Measurements from ENCODE around the gene IGSF10. TPM values are rescaled to one million over a fixed set of nuclear protein-coding genes. Genes with fewer than 3 reads are reported as not detected.
A peak's percentile ranks its signal among the peaks of the same experiment; 100 is the strongest.

Gene IGSF10
- total RNA-seq, 1 donor from 2014 or later: 61.5 TPM

DNA sequence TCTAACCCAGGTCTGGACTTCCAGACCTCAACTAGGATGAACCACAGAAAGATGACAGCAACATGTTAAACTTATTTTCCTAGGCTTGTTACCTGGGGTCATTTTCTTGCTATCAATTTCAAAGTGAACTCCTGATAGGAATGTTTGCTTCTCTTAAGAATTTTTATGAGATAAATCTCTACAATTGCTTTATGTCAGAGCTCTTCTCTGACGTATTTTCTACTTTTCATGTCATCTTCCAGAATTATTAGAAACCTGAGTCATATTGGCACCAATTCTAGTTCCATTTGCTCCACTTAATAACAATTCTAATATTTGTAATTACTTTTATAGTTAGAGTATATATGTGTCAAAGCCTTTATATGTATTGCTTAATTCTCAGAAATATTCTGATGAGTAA is 2.1 kb upstream of the IGSF10 start:
- DNase-seq: no peak

DNA sequence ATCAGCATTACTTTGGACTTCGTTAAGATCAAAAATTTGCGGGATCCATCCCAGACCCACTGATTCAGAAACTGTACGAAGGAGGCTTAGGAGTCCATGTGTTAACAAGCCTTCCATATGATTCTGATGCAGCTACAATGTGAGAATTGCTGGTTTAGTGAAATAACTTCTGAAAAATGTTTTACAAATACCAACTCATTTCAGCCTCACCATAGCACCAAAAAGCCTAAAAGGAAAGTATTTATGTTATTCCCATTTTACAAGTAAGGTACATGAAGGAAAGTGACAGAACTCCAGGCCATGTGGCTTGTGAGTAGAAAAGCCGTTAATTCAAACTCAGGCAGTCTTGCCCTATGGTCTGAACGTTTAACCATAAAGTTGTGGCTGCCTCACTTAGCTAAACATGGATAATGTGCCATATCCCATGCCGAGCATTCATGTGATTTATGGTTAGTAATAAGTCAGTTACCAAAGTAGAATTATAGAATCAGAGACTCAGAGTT is 1.5 kb upstream of the IGSF10 start:
- peak; percentile 32 for DNase-seq

DNA sequence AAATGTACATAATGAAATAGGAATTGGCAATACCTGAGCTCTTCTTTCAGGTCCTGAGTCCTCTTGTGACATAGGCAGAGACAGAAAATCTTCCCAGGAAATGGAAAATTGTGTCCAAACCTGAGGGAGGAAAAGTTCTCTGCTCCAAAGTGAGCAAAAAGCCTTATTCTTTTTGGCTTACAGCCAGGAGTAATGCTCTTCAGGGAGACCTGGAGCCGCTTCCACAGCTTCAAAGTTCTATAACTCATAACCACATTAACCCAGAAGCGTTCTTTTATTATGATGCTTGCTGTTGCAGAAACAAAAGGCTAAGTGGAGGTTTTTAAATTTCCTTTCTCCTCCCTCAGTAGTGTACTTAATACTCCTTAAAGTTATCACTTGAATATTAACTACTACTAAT is 633 bp downstream of the IGSF10 start:
- DNase-seq: no peak

DNA sequence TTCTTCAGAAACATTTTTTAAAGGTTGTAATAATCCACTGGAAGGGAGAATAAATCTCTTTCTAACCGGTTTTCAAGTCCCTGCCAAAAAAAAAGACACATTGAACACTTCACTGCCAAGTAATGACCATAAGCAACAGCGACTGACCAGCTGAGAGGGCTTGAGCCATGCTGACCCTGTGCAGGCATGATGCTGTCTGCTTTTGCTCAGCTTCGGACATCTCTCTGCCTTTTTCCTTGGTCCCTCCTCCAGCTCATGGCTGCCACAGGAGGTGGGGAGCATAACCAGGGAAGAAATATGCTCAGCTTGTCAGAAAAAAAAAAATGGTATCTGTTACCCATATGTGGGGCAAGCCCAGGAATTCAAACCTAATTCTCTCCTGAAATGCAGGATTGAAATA is 1.5 kb downstream of the IGSF10 start:
- DNase-seq: no peak

DNA sequence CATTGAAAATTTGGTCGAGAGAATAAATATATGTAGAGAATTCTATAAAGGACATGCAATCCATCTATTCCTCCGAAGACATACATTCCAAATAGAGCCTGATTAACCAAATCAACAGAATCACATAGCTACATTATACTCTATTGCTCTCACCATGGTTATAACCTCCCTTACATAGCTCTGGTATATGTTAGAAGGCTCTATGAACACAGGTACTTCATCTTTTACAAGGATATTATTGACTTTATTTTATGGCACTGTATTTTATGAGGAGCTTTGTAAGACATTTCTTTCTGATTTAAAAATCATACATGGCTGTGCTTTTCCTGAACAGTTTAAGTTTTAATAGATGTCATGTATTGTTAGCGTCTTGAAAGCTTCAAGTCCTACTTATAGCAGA is 4.8 kb downstream of the IGSF10 start:
- DNase-seq: no peak

DNA sequence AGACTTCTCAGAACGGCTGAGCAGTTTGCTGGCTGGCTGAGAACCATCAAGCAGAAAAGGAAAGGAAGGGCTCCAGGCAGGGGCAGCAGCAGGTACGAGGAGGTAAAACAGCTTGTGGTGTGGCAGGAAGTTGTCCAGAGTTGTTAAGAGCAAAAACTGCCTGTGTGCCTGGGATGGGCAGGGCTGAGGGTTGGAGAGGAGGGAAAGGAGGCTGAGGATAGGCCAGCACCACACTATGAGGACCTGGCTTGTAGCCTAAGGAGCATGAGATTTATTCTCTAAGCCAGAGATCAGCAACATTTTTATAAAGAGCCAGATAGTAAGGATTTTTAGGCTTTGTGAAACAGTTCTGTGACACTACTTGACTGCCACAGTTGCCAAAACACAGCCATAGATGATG is 8.0 kb downstream of the IGSF10 start:
- DNase-seq: no peak

GRCh38 chr3:151452368-151452767 is 8.5 kb downstream of the IGSF10 start:
- no peak for DNase-seq

DNA sequence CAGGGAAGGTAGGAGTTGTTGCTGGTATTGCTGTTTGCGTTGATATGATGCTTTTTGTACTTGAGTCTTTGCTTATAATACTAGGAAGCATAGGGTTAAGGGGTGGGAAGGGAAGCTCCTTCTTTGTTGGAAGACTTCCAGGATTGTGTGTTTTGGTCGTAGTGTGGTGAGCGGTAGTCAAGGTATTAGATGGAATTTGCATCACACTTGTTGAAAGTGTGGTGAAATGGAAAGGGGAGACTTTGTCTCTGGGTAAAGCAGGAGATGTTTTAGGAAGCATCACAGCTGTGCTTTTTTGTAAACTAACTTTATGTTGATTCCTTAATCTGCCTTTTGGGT is 14.9 kb downstream of the IGSF10 start:
- no peak for DNase-seq

DNA sequence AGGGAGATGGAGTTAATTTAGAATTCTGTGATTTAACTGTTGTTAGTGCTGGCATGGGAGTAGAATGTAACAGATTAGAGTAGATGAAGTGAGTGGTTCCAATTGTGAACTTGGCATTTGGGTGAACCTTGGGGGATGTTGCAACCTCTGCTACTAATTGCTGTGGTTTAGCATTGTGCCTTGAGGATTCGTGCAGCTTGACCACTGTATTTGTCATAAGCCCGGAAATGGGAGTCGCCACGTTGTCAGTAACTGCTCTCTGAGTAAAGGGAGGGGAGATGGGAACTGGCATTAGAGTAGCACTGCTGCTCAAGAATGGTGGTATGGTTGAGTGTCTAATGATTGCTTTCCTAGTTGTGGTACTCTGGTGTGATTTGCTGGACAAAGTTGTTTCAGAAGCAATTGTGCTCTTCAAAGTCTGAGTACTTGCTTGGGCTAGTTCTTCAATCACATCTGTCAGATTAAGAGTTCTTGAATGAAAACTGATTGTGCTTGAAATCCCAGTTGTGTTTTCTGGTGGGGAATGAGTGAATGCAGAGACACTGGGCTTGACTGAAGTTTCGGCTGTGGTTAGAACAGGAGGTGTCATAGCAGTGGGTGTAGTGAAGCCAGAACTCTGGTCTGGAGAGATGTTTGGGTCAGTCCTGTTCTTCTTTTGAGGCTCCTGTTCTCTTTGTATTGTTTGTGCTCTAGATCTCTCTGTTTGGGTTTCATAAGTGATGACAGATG is 15.4 kb downstream of the IGSF10 start:
- no peak for DNase-seq

DNA sequence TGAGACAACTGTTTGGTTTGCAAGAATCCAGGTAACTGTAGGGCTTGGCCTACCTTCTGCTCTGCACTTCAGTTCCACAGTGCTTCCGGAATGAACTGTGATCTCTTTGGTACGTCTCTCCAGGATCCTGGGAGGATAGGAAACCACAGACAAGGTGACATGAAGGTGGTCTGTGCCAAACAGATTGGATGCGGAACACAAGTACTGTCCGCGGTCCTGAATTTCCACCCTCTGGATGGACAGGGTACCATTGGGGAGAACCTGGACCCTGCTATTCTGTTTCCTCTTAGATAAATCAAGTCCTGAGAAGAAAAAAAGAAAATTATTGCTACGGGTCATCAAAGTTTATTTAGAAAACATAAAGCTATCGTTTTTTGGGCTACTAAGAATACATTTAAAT is 17.3 kb downstream of the IGSF10 start:
- no peak for DNase-seq

DNA sequence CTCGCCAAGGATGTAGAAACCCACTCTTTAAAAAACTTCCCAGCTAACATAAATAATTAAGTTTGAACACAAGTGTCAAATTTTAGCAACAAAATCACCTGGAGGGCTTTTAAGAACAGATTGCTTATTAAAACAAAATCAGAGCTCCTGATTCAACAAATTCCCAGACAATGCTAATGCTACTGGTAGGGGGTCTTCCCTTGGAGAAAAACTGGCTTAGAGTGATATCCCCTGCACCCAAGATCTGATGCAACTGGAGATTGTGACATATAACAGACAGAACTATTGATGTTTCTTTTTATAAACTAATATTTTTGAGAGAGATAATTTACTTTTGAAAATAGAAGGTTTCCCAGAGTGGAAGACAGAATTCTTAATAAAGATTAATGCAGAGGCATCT is 19.9 kb downstream of the IGSF10 start:
- no peak for DNase-seq

DNA sequence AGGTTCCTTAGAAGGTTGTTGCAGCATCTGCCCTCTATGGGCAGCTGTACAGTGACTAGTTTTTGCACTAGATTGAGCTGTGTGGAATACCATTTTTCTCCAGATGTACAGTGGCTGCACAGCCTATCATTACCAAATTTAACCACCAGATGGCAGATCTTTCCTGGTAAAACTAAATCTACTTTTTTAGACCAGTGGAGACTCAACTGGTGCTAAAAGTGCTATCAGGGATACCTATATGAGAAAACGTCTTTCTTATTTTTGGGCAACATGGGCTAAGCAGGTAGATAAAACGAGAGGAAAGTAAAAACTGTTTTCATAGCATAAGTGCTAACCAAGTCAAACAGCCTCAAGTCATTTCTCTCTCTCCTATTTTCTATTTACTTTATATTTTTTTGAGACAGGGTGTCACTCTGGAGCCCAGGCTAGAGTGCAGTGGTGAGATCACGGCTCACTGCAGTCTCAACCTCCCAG is 21.2 kb downstream of the IGSF10 start:
- peak; percentile 28 for DNase-seq

DNA sequence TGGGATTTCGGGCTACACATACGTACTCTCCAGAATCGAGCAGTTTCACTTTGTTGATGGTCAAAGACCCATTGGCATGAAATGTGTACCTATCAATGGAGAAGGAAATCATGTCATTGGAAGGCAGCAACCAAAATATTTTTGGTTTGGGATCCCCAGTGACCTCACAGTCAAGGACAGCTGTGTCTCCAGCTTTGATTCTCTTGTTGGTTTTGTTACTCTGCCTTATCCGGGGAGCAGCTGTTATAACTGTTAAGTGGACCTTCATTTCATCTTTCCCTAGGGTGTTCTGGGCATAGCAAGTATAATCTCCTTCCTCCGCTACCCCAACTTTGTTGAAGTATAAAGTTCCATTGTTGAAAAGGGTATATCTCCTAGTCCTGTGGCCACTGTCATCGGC is 23.0 kb downstream of the IGSF10 start:
- no peak for DNase-seq

DNA sequence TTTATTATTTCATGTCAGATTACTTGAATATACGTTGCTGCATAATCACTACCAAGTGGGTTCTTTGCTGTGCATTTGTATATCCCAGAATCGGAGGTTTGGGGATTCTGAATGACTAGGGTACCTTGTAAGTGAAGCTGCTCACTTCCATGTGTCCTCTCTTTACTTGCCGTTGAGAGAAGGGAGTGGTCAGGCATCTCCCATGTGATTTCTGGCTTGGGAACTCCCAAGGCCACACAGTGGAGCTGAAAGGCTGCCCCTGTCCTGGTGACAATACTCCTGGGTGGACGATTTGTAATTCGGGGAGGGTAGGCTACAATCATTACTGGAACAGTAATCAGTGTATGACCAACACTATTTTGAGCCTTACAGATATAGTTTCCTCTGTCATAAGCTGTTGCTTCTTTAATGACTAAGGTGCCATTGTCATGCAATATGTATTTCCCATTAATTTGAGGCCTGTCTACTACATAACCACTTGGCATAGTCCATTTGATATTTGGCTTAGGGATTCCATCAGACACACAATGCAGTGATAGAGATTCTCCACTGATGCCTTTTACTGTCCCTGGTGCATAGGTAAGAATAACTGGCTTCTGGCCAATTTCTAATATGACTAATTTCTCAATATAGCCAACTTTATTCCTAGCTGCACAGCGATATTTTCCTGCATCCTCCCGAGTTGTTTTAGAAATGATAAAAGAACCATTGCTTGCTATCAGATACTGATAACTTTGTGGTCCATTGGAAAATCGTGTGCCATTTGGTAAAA is 24.0 kb downstream of the IGSF10 start:
- DNase-seq: peak; percentile 30

DNA sequence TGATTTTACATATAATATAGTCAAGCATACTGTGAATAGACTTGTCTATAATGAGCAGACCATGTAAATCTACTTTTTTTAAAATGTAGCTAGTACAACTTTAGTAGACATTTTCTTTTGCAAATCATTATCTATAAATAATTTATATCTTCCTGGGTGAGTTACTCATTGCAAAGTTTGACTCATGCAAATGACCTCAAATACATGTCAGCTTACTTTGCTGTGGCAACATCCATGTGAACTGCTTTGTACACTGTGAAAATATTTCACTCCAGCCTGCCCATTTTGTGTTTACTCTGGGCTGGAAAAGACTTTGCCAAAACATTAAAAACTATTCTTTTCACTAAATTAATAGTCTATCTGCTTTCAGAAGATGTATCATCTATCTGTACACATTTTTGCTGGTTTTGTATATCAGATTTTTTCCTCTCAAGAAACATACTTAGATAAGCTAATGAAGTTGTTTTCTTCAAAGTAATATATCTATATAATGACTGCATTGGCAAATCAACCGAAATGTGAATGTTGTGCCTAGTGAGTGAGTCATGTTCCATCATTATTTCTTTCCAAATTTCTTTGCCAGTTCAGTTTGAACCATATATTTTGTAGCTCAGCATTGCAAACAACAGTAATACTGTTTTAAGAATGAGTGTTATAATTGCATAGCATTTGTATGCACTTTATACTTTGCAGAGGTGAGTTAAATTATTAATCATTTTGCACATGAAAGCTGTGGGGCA is 26.5 kb downstream of the IGSF10 start:
- DNase-seq: no peak

GRCh38 chr3:151432616-151433372 is 28.1 kb downstream of the IGSF10 start:
- no peak for DNase-seq

- no peak for DNase-seq
Measured at GRCh38 chr3:151431940-151432339, 28.9 kb downstream of the IGSF10 start.

DNA sequence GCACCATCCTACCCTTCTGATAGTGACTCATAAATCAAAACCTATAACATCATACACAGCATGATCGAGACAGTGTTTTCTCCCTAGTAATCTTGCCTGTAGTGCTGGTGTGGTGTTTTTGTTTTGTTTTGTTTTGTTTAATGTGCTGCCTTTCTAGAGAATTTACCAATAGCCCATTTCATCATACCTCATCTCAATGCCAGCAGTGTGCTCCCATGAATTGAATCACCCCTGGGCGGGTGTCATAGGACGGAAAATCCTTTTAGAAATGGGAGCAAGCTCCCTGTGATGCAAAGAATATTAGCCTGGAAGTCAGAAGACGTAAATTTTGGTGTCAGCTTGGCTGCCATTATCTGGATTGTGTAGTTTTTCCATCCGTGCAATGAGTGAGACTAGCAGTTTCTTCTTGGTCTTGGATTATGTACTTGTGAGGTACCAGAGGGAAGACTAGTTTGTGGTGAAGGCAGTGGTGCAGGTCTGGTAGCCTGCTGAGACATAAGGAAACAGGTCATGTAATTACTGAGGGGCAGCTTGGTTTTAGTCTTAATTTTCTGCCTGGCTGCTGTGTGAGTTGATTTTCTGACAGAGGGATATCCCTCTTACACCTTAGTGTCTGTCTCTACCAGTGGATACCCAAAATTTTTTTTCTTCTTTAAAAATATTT is 29.9 kb downstream of the IGSF10 start:
- no peak for DNase-seq

GRCh38 chr3:151428386-151428785 is 32.5 kb downstream of the IGSF10 start:
- DNase-seq: no peak

GRCh38 chr3:151426341-151426657 is 34.6 kb downstream of the IGSF10 start:
- no peak for DNase-seq

DNA sequence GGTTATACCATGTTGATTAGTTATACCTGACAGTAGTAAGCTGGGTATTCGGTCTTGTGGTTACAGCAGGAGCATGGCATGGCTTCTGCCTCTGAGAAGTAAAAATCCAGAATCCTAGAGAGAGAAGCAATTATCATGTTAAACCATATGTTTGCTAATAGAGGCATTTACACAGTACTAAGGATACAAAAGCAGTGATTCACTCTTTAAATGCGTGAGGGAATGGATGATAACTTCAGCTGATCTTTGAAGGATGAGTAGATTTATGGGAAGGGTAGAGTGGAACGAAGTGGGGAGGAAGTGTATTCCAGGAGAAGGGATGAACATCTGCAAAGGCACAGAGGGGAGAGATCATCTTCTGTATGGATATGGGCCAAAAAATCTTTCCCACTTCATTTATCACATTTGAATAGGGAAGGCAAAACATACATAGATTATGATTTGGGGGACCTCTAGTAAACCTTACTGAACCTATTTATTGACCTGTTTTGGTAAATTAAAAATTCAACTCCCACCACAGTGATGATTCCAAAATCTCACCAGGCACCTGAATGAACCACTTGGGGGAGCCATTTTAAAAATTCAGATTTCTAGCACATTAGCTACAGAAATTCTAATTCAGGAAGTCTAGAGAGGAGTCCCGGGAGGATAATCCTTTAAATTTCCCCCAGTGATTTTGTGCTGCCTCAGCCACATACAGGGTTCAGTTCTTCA is 35.1 kb downstream of the IGSF10 start:
- no peak for DNase-seq
